Right lobe of liver (tissue), 6 donors: ENCODE results near the gene SLC17A3. TPM values are rescaled to one million over a fixed set of nuclear protein-coding genes. Genes with fewer than 3 reads are reported as not detected.

Source experiments
- ATAC-seq, 4 donors: fragments of 200-7000 bp; cut with Tn5 transposase; one replicate each; pipeline ENCODE4 v1.9.1; 2020; ENCODE audit warnings: mild to moderate bottlenecking in 4 of 4, moderate library complexity in 4 of 4
- DNase-seq, 3 donors: peaks; one replicate each; pipeline ENCODE4 v3.0.0-alpha.2; 2020
- H3K27ac ChIP-seq, 3 donors: fragments of 200-600 bp; one replicate each; pipeline ENCODE4 v1.8.0; 2022
- H3K27me3 ChIP-seq, 2 donors: fragments of 200-600 bp; one replicate each; pipeline ENCODE4 v1.8.0; 2022
- H3K36me3 ChIP-seq, 4 donors: fragments of 200-600 bp; sonication (generic) in 1 of 4; one replicate each; pipeline versions ENCODE4 v1.5.1 to v1.8.0; 2017 to 2022; ENCODE audit warnings: control low read depth in 1 of 4
- H3K4me1 ChIP-seq, 4 donors: fragments of 200-600 bp; sonication (generic) in 1 of 4; one replicate each; pipeline versions ENCODE4 v1.5.1 to v1.8.0; 2017 to 2022; ENCODE audit warnings: control low read depth in 1 of 4
- H3K4me3 ChIP-seq, 3 donors: fragments of 200-600 bp; one replicate each; pipeline ENCODE4 v1.8.0; 2022
- H3K9me3 ChIP-seq, 4 donors: fragments of 200-600 bp; sonication (generic) in 1 of 4; one replicate each; pipeline versions ENCODE4 v1.5.1 to v1.8.0; 2017 to 2022; ENCODE audit warnings: control low read depth in 1 of 4
- POLR2A ChIP-seq: fragments of 450-650 bp; IDR thresholded peaks from one replicate; pipeline ENCODE4 v1.6.1; 2017; ENCODE audit warnings: antibody characterized with exemption, mild to moderate bottlenecking
- WGBS: methylation state at CpG from one replicate; pipeline ENCODE4 v1.1.6; 2018; ENCODE audit warnings: low coverage, low lambda C conversion rate; ENCODE audit not compliant: insufficient coverage; ENCODE audit errors: missing lambda C conversion rate; 5-methylcytosine and 5-hydroxymethylcytosine counted together
- intact Hi-C, 2 donors: fragments of 100-400 bp; cut with DNase I; formaldehyde crosslinking; loops; one replicate each; pipeline versions ENCODE4 v1.11.2 to v1.14.1; 2022
- total RNA-seq, 6 experiments: library from RNA; depleted of rRNA in 2 of 6; stranded (reverse); fragments of >200 nt in 2 of 6; fragmentation: NEBNext Ultra II Directional in 3 of 6; extraction: Animal tissue kit (Norgen Biotek cat#: 25700) in 3 of 6; gene quantifications; one replicate each; pipeline versions ENCODE4 v1.1.0 to v1.2.4, GENCODE V29; 2016 to 2023
- TF ChIP-seq, protein P1 (sequence below), 4 donors: fragments of 200-600 bp in 3 of 4; fragments of 450-650 bp in 1 of 4; IDR thresholded peaks; one replicate each; pipeline versions ENCODE4 v1.5.1 to v1.8.0; 2016 to 2022; ENCODE audit warnings: antibody characterized with exemption in 4 of 4, mild to moderate bottlenecking in 2 of 4
- donor health status: DM: no; HTN: yes; CAD: no.
- donor health status: DM: no; HTN: no; CAD: no.
- donor health status: DM: no; HTN: no; CAD: no.
- donor health status: DM: no; HTN: yes; CAD: no.
- donor health status: DM: no; HTN: yes; CAD: no.

Gene SLC17A3
- total RNA-seq, 6 experiments from 2014 or later: 9.5 to 31.4 (median 20.8) TPM

- Histone ChIP-seq H3K4me1 (peaks cover 0 to 12% (median 6%) of the 10 kb centered on the region in 4 donors), H3K36me3 (no peaks in the 10 kb centered on the region), H3K27ac (peak overlapping the region in 2 of 3 donors; percentile 85 to 90), H3K27me3 (no peaks in the 10 kb centered on the region), H3K4me3 (no peak overlapping the region), H3K9me3 (no peaks in the 10 kb centered on the region)
- DNase-seq (no peak), ATAC-seq (peak in 2 of 4 donors; percentile 2 to 3)
- TF ChIP-seq POLR2A: no peak
- TF ChIP-seq, protein P1, sequence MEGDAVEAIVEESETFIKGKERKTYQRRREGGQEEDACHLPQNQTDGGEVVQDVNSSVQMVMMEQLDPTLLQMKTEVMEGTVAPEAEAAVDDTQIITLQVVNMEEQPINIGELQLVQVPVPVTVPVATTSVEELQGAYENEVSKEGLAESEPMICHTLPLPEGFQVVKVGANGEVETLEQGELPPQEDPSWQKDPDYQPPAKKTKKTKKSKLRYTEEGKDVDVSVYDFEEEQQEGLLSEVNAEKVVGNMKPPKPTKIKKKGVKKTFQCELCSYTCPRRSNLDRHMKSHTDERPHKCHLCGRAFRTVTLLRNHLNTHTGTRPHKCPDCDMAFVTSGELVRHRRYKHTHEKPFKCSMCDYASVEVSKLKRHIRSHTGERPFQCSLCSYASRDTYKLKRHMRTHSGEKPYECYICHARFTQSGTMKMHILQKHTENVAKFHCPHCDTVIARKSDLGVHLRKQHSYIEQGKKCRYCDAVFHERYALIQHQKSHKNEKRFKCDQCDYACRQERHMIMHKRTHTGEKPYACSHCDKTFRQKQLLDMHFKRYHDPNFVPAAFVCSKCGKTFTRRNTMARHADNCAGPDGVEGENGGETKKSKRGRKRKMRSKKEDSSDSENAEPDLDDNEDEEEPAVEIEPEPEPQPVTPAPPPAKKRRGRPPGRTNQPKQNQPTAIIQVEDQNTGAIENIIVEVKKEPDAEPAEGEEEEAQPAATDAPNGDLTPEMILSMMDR (IDR thresholded peaks at IDR 0.05): no peak
- intact Hi-C loops: loop anchor here in 1 of 2 donors (10.0 kb wide), 1 partner anchor 53 kb away; no protein-coding TSS in a partner anchor
Observed at GRCh38 chr6:25832307-25832662, 41.8 kb downstream of the SLC17A3 start.

- H3K4me3 ChIP-seq: peak within 1 kb of the TSS; percentile 31 to 48 (median 39)
- no peaks in the 10 kb centered on the region for H3K27me3 ChIP-seq
- intact Hi-C loops: loop anchor here in 1 of 2 donors (10.0 kb wide), 1 partner anchor 53 kb away; no protein-coding TSS in a partner anchor
- WGBS: 33% methylated on average over 8 of the region's 8 CpGs
- peak; percentile 76 to 84 (median 79) for ATAC-seq
- peaks cover 0 to 12% (median 6%) of the 10 kb centered on the region in 4 donors for H3K4me1 ChIP-seq
- DNase-seq: peak in 1 of 3 donors; percentile 61
- H3K36me3 ChIP-seq: no peaks in the 10 kb centered on the region
- peak; percentile 74 for TF ChIP-seq POLR2A
- TF ChIP-seq, protein P1 (IDR thresholded peaks at IDR 0.05): peak in 2 of 4 donors; percentile 16 to 25
- peak within 1 kb of the TSS; percentile 50 to 90 (median 85) for H3K27ac ChIP-seq
- H3K9me3 ChIP-seq: no peaks in the 10 kb centered on the region
Observed at GRCh38 chr6:25831532-25832306, 42.3 kb downstream of the SLC17A3 start, which contains the start of gene SLC17A1. TSS of gene SLC17A1 (minus strand) at chr6:25832052. CDS start at chr6:25830557, 1,495 bp downstream.

- ATAC-seq (peak; percentile 34 to 61 (median 48)), DNase-seq (no peak)
- no peaks in the 10 kb centered on the region for H3K9me3 ChIP-seq
- intact Hi-C loops: loop anchor here in 1 of 2 donors (10.0 kb wide), 1 partner anchor 54 kb away; no protein-coding TSS in a partner anchor
- no peaks in the 10 kb centered on the region for H3K36me3 ChIP-seq
- peak overlapping the region in 2 of 3 donors; percentile 85 to 90 for H3K27ac ChIP-seq
- peaks cover 0 to 12% (median 6%) of the 10 kb centered on the region in 4 donors for H3K4me1 ChIP-seq
- H3K4me3 ChIP-seq: peak overlapping the region; percentile 31 to 48 (median 39)
- TF ChIP-seq, protein P1 (IDR thresholded peaks at IDR 0.05): no peak
- peak; percentile 53 for TF ChIP-seq POLR2A
- no peaks in the 10 kb centered on the region for H3K27me3 ChIP-seq
- 21% methylated on average over 4 of the region's 4 CpGs for WGBS
Observed at GRCh38 chr6:25830458-25830857, 43.6 kb downstream of the SLC17A3 start.

DNA sequence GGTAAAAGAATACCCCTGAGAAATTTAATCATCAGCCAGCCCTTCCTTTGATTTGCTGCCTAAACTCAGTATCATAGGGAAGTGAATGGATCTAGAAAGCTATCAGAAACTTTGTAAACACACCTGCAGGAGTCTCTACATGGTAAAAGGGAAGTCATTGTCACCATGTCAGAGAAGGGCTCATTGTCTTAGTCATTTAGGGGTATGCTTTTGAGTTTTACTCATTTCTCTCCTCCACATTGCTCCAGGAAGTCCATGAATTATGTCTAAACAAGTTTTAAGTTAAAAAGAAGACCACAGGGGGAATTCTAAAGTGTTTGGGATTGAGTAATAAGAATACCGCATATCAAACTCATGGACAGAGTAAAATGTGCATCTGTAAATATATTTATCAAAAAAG lies 44.7 kb downstream of the SLC17A3 start:
- no peaks in the 10 kb centered on the region for H3K27me3 ChIP-seq
- intact Hi-C loops: no loop called here
- peaks cover 0 to 12% (median 6%) of the 10 kb centered on the region in 4 donors for H3K4me1 ChIP-seq
- H3K4me3 ChIP-seq: no peak overlapping the region
- H3K9me3 ChIP-seq: no peaks in the 10 kb centered on the region
- no peak overlapping the region for H3K27ac ChIP-seq
- 83% methylated on average over 1 of the region's 1 CpG for WGBS
- no peak for ATAC-seq
- no peak for DNase-seq
- H3K36me3 ChIP-seq: no peaks in the 10 kb centered on the region
- TF ChIP-seq POLR2A: no peak
- TF ChIP-seq, protein P1 (IDR thresholded peaks at IDR 0.05): no peak
